NCI-H345 treated with DMSO at 0.1 percent for 48 hours (cell line): ENCODE results near the gene SLC25A10.

Experiments used
- DNase-seq: peaks from one replicate; lab custom pipeline; 2025; ENCODE audit not compliant: unreplicated experiment; lab: John Stamatoyannopoulos, UW

Gene SLC25A10

GRCh38 chr17:81686614-81687013 lies 25.5 kb upstream of the SLC25A10 start:
- no peak for DNase-seq

GRCh38 chr17:81687770-81688541 lies 24.1 kb upstream of the SLC25A10 start:
- DNase-seq = no peak

GRCh38 chr17:81688616-81689015 lies 23.5 kb upstream of the SLC25A10 start:
- DNase-seq = no peak

GRCh38 chr17:81690066-81690465 lies 22.0 kb upstream of the SLC25A10 start:
- no peak for DNase-seq

GRCh38 chr17:81690549-81690948 lies 21.5 kb upstream of the SLC25A10 start:
- DNase-seq = no peak

GRCh38 chr17:81691196-81691595 lies 20.9 kb upstream of the SLC25A10 start:
- no peak for DNase-seq

GRCh38 chr17:81691608-81692007 lies 20.5 kb upstream of the SLC25A10 start:
- DNase-seq = no peak

GRCh38 chr17:81693509-81694210 lies 18.4 kb upstream of the SLC25A10 start:
- DNase-seq = no peak

- DNase-seq = no peak
Observed at GRCh38 chr17:81694810-81695209, 17.3 kb upstream of the SLC25A10 start.

GRCh38 chr17:81695211-81695610 lies 16.9 kb upstream of the SLC25A10 start:
- no peak for DNase-seq

GRCh38 chr17:81695801-81696200 lies 16.3 kb upstream of the SLC25A10 start:
- no peak for DNase-seq

- no peak for DNase-seq
Observed at GRCh38 chr17:81696218-81696941, 15.7 kb upstream of the SLC25A10 start.

GRCh38 chr17:81697261-81698044 lies 14.6 kb upstream of the SLC25A10 start:
- DNase-seq = no peak

GRCh38 chr17:81700353-81701287 lies 11.5 kb upstream of the SLC25A10 start:
- no peak for DNase-seq

- no peak for DNase-seq
Observed at GRCh38 chr17:81701288-81702071, 10.6 kb upstream of the SLC25A10 start.

GRCh38 chr17:81702934-81703746 lies 8.9 kb upstream of the SLC25A10 start, which contains the start of gene MRPL12:
MRPL12 (plus strand) TSS chr17:81703367; CDS start chr17:81703502, 135 bp downstream.
- DNase-seq = peak; percentile 88

- no peak for DNase-seq
Observed at GRCh38 chr17:81703747-81704654, 8.1 kb upstream of the SLC25A10 start.
